Astrocyte (in vitro differentiated cells and primary cell): Measurements from ENCODE around the gene TRAPPC10. TPM values are rescaled to one million over a fixed set of nuclear protein-coding genes. Genes with fewer than 3 reads are reported as not detected.

Experiments used
- DNase-seq: peaks from one replicate; pipeline ENCODE4 v3.0.0-alpha.2; 2010; ENCODE audit warnings: low read depth
- FAIRE-seq: peaks from 2 replicates; lab custom pipeline; 2011; peaks lifted over from hg19 to GRCh38; lab: Jason Lieb, UNC
- H2AFZ ChIP-seq: 2 replicates; pipeline ENCODE4 v1.6.0; 2012; ENCODE audit warnings: low read depth, low read length, inconsistent platforms
- H3K27ac ChIP-seq: 2 replicates; pipeline ENCODE4 v1.5.1; 2011; ENCODE audit warnings: low read depth, low read length, inconsistent platforms
- H3K27me3 ChIP-seq: 2 replicates; pipeline ENCODE4 v1.6.0; 2011; ENCODE audit warnings: low read length, inconsistent platforms; ENCODE audit not compliant: insufficient read depth
- H3K36me3 ChIP-seq: 2 replicates; pipeline ENCODE4 v1.5.1; 2011; ENCODE audit warnings: low read length, inconsistent platforms; ENCODE audit not compliant: insufficient read depth
- H3K4me1 ChIP-seq: 2 replicates; pipeline ENCODE4 v1.5.1; 2011; ENCODE audit warnings: low read length, inconsistent platforms; ENCODE audit not compliant: insufficient read depth
- H3K4me2 ChIP-seq: 2 replicates; pipeline ENCODE4 v1.6.0; 2012; ENCODE audit warnings: low read length, inconsistent platforms
- H3K4me3 ChIP-seq: 2 replicates; pipeline ENCODE4 v1.5.1; 2011; ENCODE audit warnings: low read depth, mild to moderate bottlenecking, low read length, inconsistent platforms; ENCODE audit not compliant: insufficient read depth
- H3K79me2 ChIP-seq: 2 replicates; pipeline ENCODE4 v1.6.0; 2012; ENCODE audit warnings: mild to moderate bottlenecking, low read length, inconsistent platforms; ENCODE audit not compliant: insufficient read depth
- H3K9ac ChIP-seq: 2 replicates; pipeline ENCODE4 v1.6.0; 2012; ENCODE audit warnings: mild to moderate bottlenecking, low read length, inconsistent platforms
- H3K9me3 ChIP-seq: 2 replicates; pipeline ENCODE4 v1.5.1; 2012; ENCODE audit warnings: low read depth, mild to moderate bottlenecking, low read length, inconsistent platforms; ENCODE audit not compliant: insufficient read depth
- H4K20me1 ChIP-seq: 2 replicates; pipeline ENCODE4 v1.6.0; 2012; ENCODE audit warnings: low read length, inconsistent platforms; ENCODE audit not compliant: insufficient read depth
- H3K27ac Mint-ChIP-seq: one replicate; pipeline ENCODE4 v1.8.0; 2021; ENCODE audit warnings: mild to moderate bottlenecking, mixed read lengths; ENCODE audit not compliant: unreplicated experiment
- H3K27me3 Mint-ChIP-seq: one replicate; pipeline ENCODE4 v1.8.0; 2021; ENCODE audit warnings: low read depth, mixed read lengths; ENCODE audit not compliant: unreplicated experiment
- H3K36me3 Mint-ChIP-seq: one replicate; pipeline ENCODE4 v1.8.0; 2021; ENCODE audit warnings: low read depth, mixed read lengths; ENCODE audit not compliant: unreplicated experiment
- H3K4me1 Mint-ChIP-seq: one replicate; pipeline ENCODE4 v1.8.0; 2021; ENCODE audit warnings: low read depth, mixed read lengths; ENCODE audit not compliant: unreplicated experiment
- H3K4me3 Mint-ChIP-seq: one replicate; pipeline ENCODE4 v1.8.0; 2021; ENCODE audit warnings: mild to moderate bottlenecking, moderate library complexity, mixed read lengths; ENCODE audit not compliant: unreplicated experiment
- H3K9me3 Mint-ChIP-seq: one replicate; pipeline ENCODE4 v1.8.0; 2021; ENCODE audit warnings: mild to moderate bottlenecking, mixed read lengths; ENCODE audit not compliant: unreplicated experiment
- EZH2 ChIP-seq: IDR thresholded peaks from 2 replicates; pipeline ENCODE4 v1.6.1; 2012; ENCODE audit warnings: mild to moderate bottlenecking, low read length, inconsistent platforms; ENCODE audit not compliant: insufficient read depth
- total RNA-seq: library from RNA; stranded (reverse); gene quantifications from 2 replicates; pipeline ENCODE4 v1.2.1, GENCODE V29; 2021
- TF ChIP-seq, protein P1 (sequence below): IDR thresholded peaks from 2 replicates; pipeline ENCODE4 v1.5.1; 2011; ENCODE audit warnings: low read depth, mild to moderate bottlenecking, inconsistent platforms, low read length, moderate library complexity; ENCODE audit not compliant: insufficient read depth

Gene TRAPPC10
- total RNA-seq, 1 donor from 2014 or later, result 45.7 TPM

DNA sequence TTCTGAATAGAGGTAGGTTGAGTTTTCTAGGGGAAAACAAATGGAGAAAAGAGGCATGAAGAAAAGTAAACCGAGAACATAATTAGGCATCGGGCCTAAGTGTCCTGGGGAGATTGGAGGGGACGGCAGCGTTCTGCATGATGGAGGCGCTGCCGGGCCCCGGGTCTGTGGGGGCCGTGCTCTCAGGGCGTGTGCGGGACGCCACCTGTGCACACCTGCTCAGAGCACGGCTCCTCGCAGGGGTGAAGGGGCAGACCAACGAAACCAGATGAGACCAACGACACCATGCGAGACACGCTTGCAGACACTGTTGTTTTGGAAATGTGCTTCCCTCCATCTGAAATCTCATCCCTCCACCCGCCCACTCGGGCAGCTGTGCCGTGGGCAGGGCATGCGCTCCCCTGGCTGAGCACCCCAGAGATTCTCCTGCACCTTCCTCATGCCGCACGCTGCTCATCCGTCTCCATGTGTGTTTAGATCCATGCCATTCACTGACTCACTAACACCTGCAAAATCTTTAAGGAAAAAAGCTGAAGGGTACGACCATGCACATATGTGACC lies 28.2 kb upstream of the TRAPPC10 start:
- Histone ChIP-seq H3K4me3 (no peak overlapping the region), H3K9me3 (no peaks in the 10 kb centered on the region), H4K20me1 (no peaks in the 10 kb centered on the region), H3K4me1 (peaks cover 8% of the 10 kb centered on the region), H3K36me3 (no peaks in the 10 kb centered on the region), H3K9ac (no peak overlapping the region), H3K27ac (no peak overlapping the region), H3K79me2 (no peaks in the 10 kb centered on the region), H3K27me3 (no peaks in the 10 kb centered on the region), H2AFZ (no peak overlapping the region), H3K4me2 (no peak overlapping the region)
- no peak for DNase-seq
- FAIRE-seq, result no peak
- no peak overlapping the region for H3K4me3 Mint-ChIP-seq
- H3K27me3 Mint-ChIP-seq, result peaks cover 6% of the 10 kb centered on the region
- H3K27ac Mint-ChIP-seq, result no peak overlapping the region
- H3K9me3 Mint-ChIP-seq, result peaks cover 2% of the 10 kb centered on the region
- H3K4me1 Mint-ChIP-seq, result peaks cover 17% of the 10 kb centered on the region
- TF ChIP-seq, protein P1, sequence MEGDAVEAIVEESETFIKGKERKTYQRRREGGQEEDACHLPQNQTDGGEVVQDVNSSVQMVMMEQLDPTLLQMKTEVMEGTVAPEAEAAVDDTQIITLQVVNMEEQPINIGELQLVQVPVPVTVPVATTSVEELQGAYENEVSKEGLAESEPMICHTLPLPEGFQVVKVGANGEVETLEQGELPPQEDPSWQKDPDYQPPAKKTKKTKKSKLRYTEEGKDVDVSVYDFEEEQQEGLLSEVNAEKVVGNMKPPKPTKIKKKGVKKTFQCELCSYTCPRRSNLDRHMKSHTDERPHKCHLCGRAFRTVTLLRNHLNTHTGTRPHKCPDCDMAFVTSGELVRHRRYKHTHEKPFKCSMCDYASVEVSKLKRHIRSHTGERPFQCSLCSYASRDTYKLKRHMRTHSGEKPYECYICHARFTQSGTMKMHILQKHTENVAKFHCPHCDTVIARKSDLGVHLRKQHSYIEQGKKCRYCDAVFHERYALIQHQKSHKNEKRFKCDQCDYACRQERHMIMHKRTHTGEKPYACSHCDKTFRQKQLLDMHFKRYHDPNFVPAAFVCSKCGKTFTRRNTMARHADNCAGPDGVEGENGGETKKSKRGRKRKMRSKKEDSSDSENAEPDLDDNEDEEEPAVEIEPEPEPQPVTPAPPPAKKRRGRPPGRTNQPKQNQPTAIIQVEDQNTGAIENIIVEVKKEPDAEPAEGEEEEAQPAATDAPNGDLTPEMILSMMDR, result no peak
- peaks cover 3% of the 10 kb centered on the region for H3K36me3 Mint-ChIP-seq

DNA sequence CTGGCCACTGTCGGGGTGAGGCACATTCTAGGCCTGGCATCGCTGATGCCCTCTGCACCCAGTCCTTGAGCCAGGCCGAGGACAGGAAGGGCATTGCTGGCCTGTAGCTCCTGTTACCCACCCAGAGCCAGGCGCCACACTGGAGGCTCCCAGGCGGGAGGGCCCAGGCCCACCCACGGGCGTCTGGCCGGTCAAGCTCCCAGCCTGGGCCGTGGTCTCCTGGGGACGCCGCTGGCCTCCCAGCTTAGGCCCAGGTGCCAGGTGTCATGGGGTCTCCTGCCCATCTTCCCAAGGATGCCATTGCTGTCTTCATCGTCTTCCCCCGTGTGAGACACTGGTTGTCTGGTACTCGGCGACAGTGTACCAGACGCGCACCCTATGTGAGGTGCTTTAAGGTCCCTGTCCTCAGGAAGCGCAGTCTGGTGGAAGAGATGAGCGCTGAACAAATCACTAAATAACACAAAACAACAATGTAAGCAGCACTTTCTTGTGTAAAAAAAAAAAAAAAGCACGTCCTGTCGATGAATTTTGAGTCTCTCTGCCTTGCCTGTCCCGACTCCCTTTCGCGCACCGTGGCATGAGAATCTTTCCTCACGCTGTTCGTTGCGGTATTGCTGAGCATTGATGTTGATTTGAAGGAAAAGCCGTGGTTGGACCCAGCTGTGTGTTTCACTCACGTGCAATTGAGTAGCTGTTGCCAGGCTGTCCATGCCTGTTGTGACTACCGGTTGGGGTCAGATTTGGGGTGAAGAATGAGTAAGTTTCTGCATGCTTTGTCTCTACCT lies 27.0 kb upstream of the TRAPPC10 start:
- no peak overlapping the region for H3K27ac ChIP-seq
- TF ChIP-seq, protein P1, result no peak
- no peak for TF ChIP-seq EZH2
- Mint-ChIP-seq H3K36me3 (no peaks in the 10 kb centered on the region), H3K4me3 (no peak overlapping the region), H3K27me3 (peaks cover 6% of the 10 kb centered on the region), H3K9me3 (peaks cover 2% of the 10 kb centered on the region), H3K27ac (no peak overlapping the region), H3K4me1 (peaks cover 15% of the 10 kb centered on the region)
- H3K4me1 ChIP-seq, result peaks cover 8% of the 10 kb centered on the region
- DNase-seq (no peak), FAIRE-seq (no peak)
- no peak overlapping the region for H2AFZ ChIP-seq
- H3K79me2 ChIP-seq, result no peaks in the 10 kb centered on the region
- H3K27me3 ChIP-seq, result no peaks in the 10 kb centered on the region
- H3K36me3 ChIP-seq, result no peaks in the 10 kb centered on the region
- no peaks in the 10 kb centered on the region for H4K20me1 ChIP-seq
- H3K4me3 ChIP-seq, result no peak overlapping the region
- no peaks in the 10 kb centered on the region for H3K9me3 ChIP-seq
- H3K9ac ChIP-seq, result no peak overlapping the region
- H3K4me2 ChIP-seq, result no peak overlapping the region
